Neutrophil (primary cell): ENCODE measurements around the gene CRYBG1.

Experiments
- H3K27ac ChIP-seq: fragments of 200-600 bp; sonication (generic); 2 replicates; pipeline ENCODE4 v1.5.1; 2016; ENCODE audit warnings: mild to moderate bottlenecking, moderate library complexity
- H3K27me3 ChIP-seq: fragments of 200-600 bp; sonication (generic); 2 replicates; pipeline ENCODE4 v1.6.0; 2016; ENCODE audit warnings: mild to moderate bottlenecking
- H3K36me3 ChIP-seq: fragments of 200-600 bp; sonication (generic); 2 replicates; pipeline ENCODE4 v1.5.1; 2017
- H3K4me1 ChIP-seq, 2 experiments: fragments of 200-600 bp in 1 of 2; sonication (generic) in 1 of 2; 1 replicate in 1 of 2; 2 replicates in 1 of 2; pipeline versions ENCODE4 v1.5.1 to v1.6.1; 2013 to 2016; ENCODE audit warnings: low read depth in 1 of 2, low read length in 1 of 2, mild to moderate bottlenecking in 1 of 2, moderate library complexity in 1 of 2; ENCODE audit not compliant: control insufficient read depth in 1 of 2, insufficient read depth in 1 of 2
- H3K4me3 ChIP-seq, 2 experiments: fragments of 200-600 bp in 1 of 2; sonication (generic) in 1 of 2; 1 replicate in 1 of 2; 2 replicates in 1 of 2; pipeline ENCODE4 v1.5.1; 2013 to 2016; ENCODE audit warnings: low read depth in 1 of 2, low read length in 1 of 2, mild to moderate bottlenecking in 1 of 2, moderate library complexity in 1 of 2
- H3K9me3 ChIP-seq: fragments of 200-600 bp; sonication (generic); 2 replicates; pipeline ENCODE4 v1.5.1; 2016
- CTCF ChIP-seq: fragments of 200-600 bp; sonication (generic); IDR thresholded peaks from 2 replicates; pipeline ENCODE4 v1.5.1; 2016; ENCODE audit warnings: antibody characterized with exemption

Gene CRYBG1

GRCh38 chr6:106347219-106347618 lies 13.3 kb upstream of the CRYBG1 start:
- Histone ChIP-seq H3K27me3 (peaks cover 11% of the 10 kb centered on the region), H3K36me3 (no peaks in the 10 kb centered on the region), H3K27ac (no peak overlapping the region), H3K4me3 (no peak overlapping the region), H3K4me1 (no peaks in the 10 kb centered on the region), H3K9me3 (no peaks in the 10 kb centered on the region)
- no peak for TF ChIP-seq CTCF

GRCh38 chr6:106356378-106356777 lies 4.1 kb upstream of the CRYBG1 start:
- Histone ChIP-seq H3K4me1 (peaks cover 15 to 18% of the 10 kb centered on the region in 2 experiments), H3K27ac (no peak overlapping the region), H3K4me3 (no peak overlapping the region), H3K36me3 (no peaks in the 10 kb centered on the region), H3K27me3 (peaks cover 67% of the 10 kb centered on the region), H3K9me3 (no peaks in the 10 kb centered on the region)
- no peak for TF ChIP-seq CTCF

- Histone ChIP-seq H3K36me3 (no peaks in the 10 kb centered on the region), H3K9me3 (no peaks in the 10 kb centered on the region), H3K27ac (no peak overlapping the region), H3K27me3 (peaks cover 88% of the 10 kb centered on the region), H3K4me3 (peak overlapping the region; percentile 47 to 67), H3K4me1 (peaks cover 16 to 19% of the 10 kb centered on the region in 2 experiments)
- no peak for TF ChIP-seq CTCF
Observed at GRCh38 chr6:106359959-106360409, 533 bp upstream of the CRYBG1 start.

- Histone ChIP-seq H3K27ac (no peak overlapping the region), H3K9me3 (no peaks in the 10 kb centered on the region), H3K27me3 (peaks cover 91% of the 10 kb centered on the region), H3K4me1 (peaks cover 16 to 19% of the 10 kb centered on the region in 2 experiments), H3K4me3 (peak overlapping the region; percentile 47 to 67), H3K36me3 (no peaks in the 10 kb centered on the region)
- TF ChIP-seq CTCF = no peak
Observed at GRCh38 chr6:106360989-106361430, 493 bp downstream of the CRYBG1 start.

- Histone ChIP-seq H3K27ac (no peak overlapping the region), H3K36me3 (no peaks in the 10 kb centered on the region), H3K4me1 (peaks cover 16 to 19% of the 10 kb centered on the region in 2 experiments), H3K4me3 (no peak overlapping the region), H3K9me3 (no peaks in the 10 kb centered on the region), H3K27me3 (peaks cover 91% of the 10 kb centered on the region)
- no peak for TF ChIP-seq CTCF
Observed at GRCh38 chr6:106363401-106364138, 3.1 kb downstream of the CRYBG1 start.
